ENCODE data around the gene COL3A1. TPM values are rescaled to one million over a fixed set of nuclear protein-coding genes. Genes with fewer than 3 reads are reported as not detected.

COL3A1 gene
- total and polyA plus RNA-seq, 9 donors, result 105 to 829 (median 289) TPM

DNA sequence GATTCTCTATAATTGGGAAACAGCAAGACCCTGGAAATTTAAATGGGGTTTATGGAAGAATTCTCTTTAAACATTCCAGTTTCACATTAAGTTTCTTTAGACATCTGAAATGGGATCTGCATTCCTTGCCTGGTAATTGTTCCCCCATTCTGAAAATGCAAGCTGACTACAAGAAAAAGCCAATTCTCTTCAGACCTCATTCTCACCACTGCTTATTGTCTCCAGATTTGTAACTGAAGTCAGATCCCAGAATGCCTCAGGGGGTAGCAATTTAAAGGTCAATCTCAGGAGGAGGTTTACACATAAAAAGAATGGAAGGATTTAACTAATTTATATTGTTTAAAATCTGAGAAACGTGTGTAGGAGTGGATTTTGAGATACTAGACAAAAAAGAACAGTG is 41.2 kb downstream of the COL3A1 start:
- 44 to 57% (median 56%) methylated on average over 1 of the region's 1 CpG for whole genome bisulfite sequencing, 3 donors
- no peaks in the 10 kb centered on the region for H3K9me3 ChIP-seq
- no peak for DNase-seq
- H3K4me3 ChIP-seq, result no peak overlapping the region
- no peaks in the 10 kb centered on the region for H3K27me3 ChIP-seq
- TF ChIP-seq POLR2A (IDR thresholded peaks at IDR 0.05) (no peak), EP300 (IDR thresholded peaks at IDR 0.05) (no peak)
- TF ChIP-seq, protein P1, sequence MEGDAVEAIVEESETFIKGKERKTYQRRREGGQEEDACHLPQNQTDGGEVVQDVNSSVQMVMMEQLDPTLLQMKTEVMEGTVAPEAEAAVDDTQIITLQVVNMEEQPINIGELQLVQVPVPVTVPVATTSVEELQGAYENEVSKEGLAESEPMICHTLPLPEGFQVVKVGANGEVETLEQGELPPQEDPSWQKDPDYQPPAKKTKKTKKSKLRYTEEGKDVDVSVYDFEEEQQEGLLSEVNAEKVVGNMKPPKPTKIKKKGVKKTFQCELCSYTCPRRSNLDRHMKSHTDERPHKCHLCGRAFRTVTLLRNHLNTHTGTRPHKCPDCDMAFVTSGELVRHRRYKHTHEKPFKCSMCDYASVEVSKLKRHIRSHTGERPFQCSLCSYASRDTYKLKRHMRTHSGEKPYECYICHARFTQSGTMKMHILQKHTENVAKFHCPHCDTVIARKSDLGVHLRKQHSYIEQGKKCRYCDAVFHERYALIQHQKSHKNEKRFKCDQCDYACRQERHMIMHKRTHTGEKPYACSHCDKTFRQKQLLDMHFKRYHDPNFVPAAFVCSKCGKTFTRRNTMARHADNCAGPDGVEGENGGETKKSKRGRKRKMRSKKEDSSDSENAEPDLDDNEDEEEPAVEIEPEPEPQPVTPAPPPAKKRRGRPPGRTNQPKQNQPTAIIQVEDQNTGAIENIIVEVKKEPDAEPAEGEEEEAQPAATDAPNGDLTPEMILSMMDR (IDR thresholded peaks at IDR 0.05), result no peak
- H3K36me3 ChIP-seq, result no peaks in the 10 kb centered on the region
- peaks cover 9% of the 10 kb centered on the region for H3K4me1 ChIP-seq (ENCODE audit: insufficient read depth)
- no peak overlapping the region for H3K27ac ChIP-seq
- intact Hi-C loops (cut with DNase I), result no loop called here

DNA sequence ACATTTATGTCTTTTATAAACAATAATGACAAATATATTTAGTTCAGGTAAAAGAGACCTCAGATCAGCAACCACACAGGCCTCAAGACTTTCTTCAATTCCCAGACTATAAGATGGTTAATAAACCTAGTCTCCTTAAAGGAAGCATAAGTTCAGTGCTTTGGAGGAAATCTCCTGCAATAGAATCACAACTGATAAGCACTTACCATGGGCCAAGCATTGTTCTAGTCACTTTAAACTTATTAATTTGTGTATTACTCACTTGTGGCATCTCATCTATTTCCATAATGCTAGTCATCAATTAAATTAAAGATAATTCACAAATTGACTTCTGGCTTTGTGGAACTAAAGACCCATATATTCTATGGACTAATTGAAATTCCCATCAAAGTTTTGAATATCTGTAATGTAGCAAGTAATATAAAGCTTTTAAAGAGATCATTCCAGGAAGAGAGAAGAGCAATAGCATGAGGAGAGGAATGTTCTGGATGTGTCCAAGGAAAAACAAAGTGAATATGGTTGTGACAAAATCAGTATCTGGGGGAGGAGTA is 42.2 kb downstream of the COL3A1 start:
- Histone ChIP-seq H3K27me3 (no peaks in the 10 kb centered on the region), H3K4me1 (ENCODE audit: insufficient read depth) (peaks cover 7% of the 10 kb centered on the region), H3K4me3 (no peak overlapping the region), H3K27ac (no peak overlapping the region), H3K9me3 (no peaks in the 10 kb centered on the region), H3K36me3 (no peaks in the 10 kb centered on the region)
- no peak for TF ChIP-seq POLR2A (IDR thresholded peaks at IDR 0.05)
- TF ChIP-seq, protein P1 (IDR thresholded peaks at IDR 0.05), result no peak
- no peak for TF ChIP-seq EP300 (IDR thresholded peaks at IDR 0.05)
- no peak for DNase-seq
- intact Hi-C loops (cut with DNase I), result no loop called here

DNA sequence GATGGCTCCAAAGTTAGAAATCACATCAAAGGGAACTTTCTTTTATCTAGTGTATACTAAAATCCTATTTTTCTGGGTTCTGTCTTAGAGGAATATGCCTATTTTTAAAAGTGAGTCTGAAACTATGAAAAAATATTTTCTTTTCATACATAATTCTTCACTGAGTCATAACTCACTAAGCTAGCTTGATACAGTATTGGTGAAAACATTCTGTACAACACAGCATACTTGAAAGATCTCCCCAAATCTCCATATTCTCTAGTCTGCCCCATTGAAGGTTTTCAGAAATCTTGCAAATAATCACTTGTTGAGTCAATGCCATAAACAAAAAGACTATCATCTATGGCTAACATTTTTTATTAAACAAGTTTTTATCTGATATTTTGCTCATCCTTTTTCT is 44.5 kb downstream of the COL3A1 start:
- H3K36me3 ChIP-seq, result no peaks in the 10 kb centered on the region
- DNase-seq, result no peak
- no peak overlapping the region for H3K27ac ChIP-seq
- TF ChIP-seq POLR2A (IDR thresholded peaks at IDR 0.05) (no peak), EP300 (IDR thresholded peaks at IDR 0.05) (no peak)
- TF ChIP-seq, protein P1 (IDR thresholded peaks at IDR 0.05), result no peak
- peaks cover 7% of the 10 kb centered on the region for H3K4me1 ChIP-seq (ENCODE audit: insufficient read depth)
- no peak overlapping the region for H3K4me3 ChIP-seq
- intact Hi-C loops (cut with DNase I), result no loop called here
- H3K9me3 ChIP-seq, result no peaks in the 10 kb centered on the region
- H3K27me3 ChIP-seq, result no peaks in the 10 kb centered on the region

DNA sequence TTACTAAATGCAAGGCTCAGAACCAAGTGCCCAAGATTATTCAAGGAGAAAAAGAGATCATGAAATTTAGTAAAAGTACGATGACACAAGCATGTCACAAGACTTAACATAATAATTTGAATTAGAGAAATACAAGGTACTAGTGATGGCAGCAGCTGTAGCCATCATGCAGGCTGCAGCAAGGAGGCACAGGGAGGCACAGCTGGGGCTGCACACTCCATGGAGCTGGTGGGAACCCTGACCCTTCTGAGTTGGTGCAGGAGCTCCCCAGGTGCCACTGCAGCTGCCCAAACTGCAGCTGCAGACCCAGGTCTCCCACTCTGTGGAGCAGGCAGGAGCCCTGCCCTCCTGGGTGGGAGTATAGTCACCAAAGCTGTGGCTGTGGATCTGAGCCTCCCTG is 46.0 kb downstream of the COL3A1 start:
- H3K36me3 ChIP-seq, result no peaks in the 10 kb centered on the region
- 93 to 94% (median 93%) methylated on average over 1 of the region's 1 CpG for WGBS, 3 donors
- no peaks in the 10 kb centered on the region for H3K27me3 ChIP-seq
- H3K4me1 ChIP-seq (ENCODE audit: insufficient read depth), result peaks cover 5% of the 10 kb centered on the region
- intact Hi-C loops (cut with DNase I), result no loop called here
- DNase-seq, result no peak
- H3K9me3 ChIP-seq, result no peaks in the 10 kb centered on the region
- TF ChIP-seq EP300 (IDR thresholded peaks at IDR 0.05), result no peak
- TF ChIP-seq, protein P1 (IDR thresholded peaks at IDR 0.05), result no peak
- no peak for TF ChIP-seq POLR2A (IDR thresholded peaks at IDR 0.05)
- no peak overlapping the region for H3K4me3 ChIP-seq
- H3K27ac ChIP-seq, result no peak overlapping the region

Data from ovary (tissue), 9 donors.